OCI-LY1 (cell line): ENCODE results near the gene WRNIP1.
A peak's percentile ranks its signal among the peaks of the same experiment; 100 is the strongest.

Experiments used
- H2AFZ ChIP-seq: fragments of 200-600 bp; sonication (generic), shearing (Covaris generic); 2 replicates; pipeline ENCODE4 v1.6.0; 2014; ENCODE audit warnings: antibody characterized with exemption, mild to moderate bottlenecking, low read length
- H3F3A ChIP-seq: fragments of 200-600 bp; sonication (generic), shearing (Covaris generic); 2 replicates; pipeline ENCODE4 v1.6.0; 2014; ENCODE audit warnings: mild to moderate bottlenecking, antibody characterized with exemption, low read length, moderate library complexity; ENCODE audit not compliant: insufficient read depth
- H3K27ac ChIP-seq: fragments of 200-600 bp; sonication (generic); 2 replicates; pipeline ENCODE4 v1.5.1; 2014; ENCODE audit warnings: low read length, mixed run types, mild to moderate bottlenecking, low read depth; ENCODE audit not compliant: poor library complexity, severe bottlenecking
- H3K27me3 ChIP-seq: fragments of 200-600 bp; sonication (generic); 2 replicates; pipeline ENCODE4 v1.6.0; 2014; ENCODE audit warnings: antibody characterized with exemption, mild to moderate bottlenecking, low read length, moderate library complexity; ENCODE audit not compliant: insufficient read depth
- H3K36me3 ChIP-seq: fragments of 200-600 bp; sonication (generic); 2 replicates; pipeline ENCODE4 v1.6.1; 2014; ENCODE audit warnings: mild to moderate bottlenecking, antibody characterized with exemption, low read length, moderate library complexity, mixed read lengths; ENCODE audit not compliant: insufficient read depth
- H3K4me1 ChIP-seq: fragments of 200-600 bp; sonication (generic); 2 replicates; pipeline ENCODE4 v1.5.1; 2014; ENCODE audit warnings: mild to moderate bottlenecking, low read length, moderate library complexity; ENCODE audit not compliant: insufficient read depth, severe bottlenecking
- H3K4me2 ChIP-seq: fragments of 200-600 bp; sonication (generic), shearing (Covaris generic); 2 replicates; pipeline ENCODE4 v1.6.1; 2014; ENCODE audit warnings: low read length
- H3K4me3 ChIP-seq: fragments of 200-600 bp; sonication (generic); 2 replicates; pipeline ENCODE4 v1.5.1; 2014; ENCODE audit warnings: low read length, low read depth, mild to moderate bottlenecking, mixed read lengths; ENCODE audit not compliant: poor library complexity, severe bottlenecking
- H3K79me2 ChIP-seq: fragments of 200-600 bp; shearing (Covaris generic); 2 replicates; pipeline ENCODE4 v1.6.1; 2016; ENCODE audit warnings: mixed run types, low read length, mixed read lengths; ENCODE audit not compliant: insufficient read depth
- H3K9ac ChIP-seq: fragments of 200-600 bp; sonication (generic), shearing (Covaris generic); 2 replicates; pipeline ENCODE4 v1.6.1; 2014; ENCODE audit warnings: mild to moderate bottlenecking, low read length, mixed read lengths
- H3K9me2 ChIP-seq: fragments of 200-600 bp; sonication (generic), shearing (Covaris generic); 2 replicates; pipeline ENCODE4 v1.6.1; 2014; ENCODE audit warnings: low read depth, mild to moderate bottlenecking, low read length, mixed read lengths
- H3K9me3 ChIP-seq: fragments of 200-600 bp; shearing (Covaris generic); 2 replicates; pipeline ENCODE4 v1.6.1; 2014; ENCODE audit warnings: low read length, mixed read lengths
- H4K20me1 ChIP-seq: fragments of 200-600 bp; sonication (generic), shearing (Covaris generic); 2 replicates; pipeline ENCODE4 v1.6.0; 2016; ENCODE audit warnings: mild to moderate bottlenecking, low read length; ENCODE audit not compliant: insufficient read depth
- CTCF ChIP-seq: fragments of 200-600 bp; sonication (generic), shearing (Covaris generic); IDR thresholded peaks from 2 replicates; pipeline ENCODE4 v1.5.1; 2017; ENCODE audit warnings: mild to moderate bottlenecking, antibody characterized with exemption, low read length, moderate library complexity, mixed read lengths
- EZH2 ChIP-seq: fragments of 200-600 bp; sonication (generic), shearing (Covaris generic); IDR thresholded peaks from 2 replicates; pipeline ENCODE4 v1.8.0; 2017; ENCODE audit warnings: borderline replicate concordance, mixed run types, mild to moderate bottlenecking, antibody characterized with exemption, low read length, moderate library complexity, mixed read lengths

Gene WRNIP1

GRCh38 chr6:2765896-2766766, 938 bp downstream of the WRNIP1 start:
- TF ChIP-seq CTCF, result no peak
- no peak for TF ChIP-seq EZH2
- H3K27ac ChIP-seq, result peak overlapping the region; percentile 44
- no peaks in the 10 kb centered on the region for H3K9me2 ChIP-seq
- peak overlapping the region; percentile 83 for H3K4me3 ChIP-seq
- no peaks in the 10 kb centered on the region for H4K20me1 ChIP-seq
- H3K36me3 ChIP-seq, result peaks cover 19% of the 10 kb centered on the region
- peaks cover 39% of the 10 kb centered on the region for H3K4me1 ChIP-seq
- H3K9me3 ChIP-seq, result no peaks in the 10 kb centered on the region
- H3F3A ChIP-seq, result no peaks in the 10 kb centered on the region
- no peaks in the 10 kb centered on the region for H3K27me3 ChIP-seq
- H3K9ac ChIP-seq, result peak overlapping the region; percentile 75
- H3K4me2 ChIP-seq, result peak overlapping the region; percentile 89
- no peak overlapping the region for H2AFZ ChIP-seq
- peaks cover 48% of the 10 kb centered on the region for H3K79me2 ChIP-seq

GRCh38 chr6:2766767-2767656, 1.8 kb downstream of the WRNIP1 start:
- Histone ChIP-seq H4K20me1 (no peaks in the 10 kb centered on the region), H3K27ac (no peak overlapping the region)

More at GRCh38 chr6:2766767-2767656, 1.8 kb downstream of the WRNIP1 start:
- H2AFZ ChIP-seq, result no peak overlapping the region
- peak overlapping the region; percentile 83 for H3K4me3 ChIP-seq
- peak overlapping the region; percentile 75 for H3K9ac ChIP-seq
- H3K9me2 ChIP-seq, result no peaks in the 10 kb centered on the region
- H3K79me2 ChIP-seq, result peaks cover 54% of the 10 kb centered on the region
- no peaks in the 10 kb centered on the region for H3F3A ChIP-seq
- H3K9me3 ChIP-seq, result no peaks in the 10 kb centered on the region
- TF ChIP-seq EZH2 (no peak), CTCF (no peak)
- H3K27me3 ChIP-seq, result no peaks in the 10 kb centered on the region
- peaks cover 28% of the 10 kb centered on the region for H3K36me3 ChIP-seq
- peaks cover 39% of the 10 kb centered on the region for H3K4me1 ChIP-seq
- H3K4me2 ChIP-seq, result peak overlapping the region; percentile 89
